GM13976 (cell line): ENCODE data around the gene SAP30BP.

ENCODE experiments used
- DNase-seq: peaks from one replicate; pipeline ENCODE4 v3.0.0; 2012; ENCODE audit warnings: low spot score
- CTCF ChIP-seq: IDR thresholded peaks from 2 replicates; pipeline ENCODE4 v1.5.1; 2012; ENCODE audit warnings: borderline replicate concordance, mild to moderate bottlenecking; ENCODE audit not compliant: insufficient read depth; ENCODE audit errors: extremely low read depth, missing control alignments, control extremely low read depth
- in situ Hi-C: fragments of 300-500 bp; cut with MboI; formaldehyde crosslinking; loops from one replicate; pipeline ENCODE4 v1.12.0; 2022; ENCODE audit warnings: low sequenced_read_pairs, mixed read lengths, inconsistent platforms; ENCODE audit not compliant: unreplicated experiment

The SAP30BP gene

DNA sequence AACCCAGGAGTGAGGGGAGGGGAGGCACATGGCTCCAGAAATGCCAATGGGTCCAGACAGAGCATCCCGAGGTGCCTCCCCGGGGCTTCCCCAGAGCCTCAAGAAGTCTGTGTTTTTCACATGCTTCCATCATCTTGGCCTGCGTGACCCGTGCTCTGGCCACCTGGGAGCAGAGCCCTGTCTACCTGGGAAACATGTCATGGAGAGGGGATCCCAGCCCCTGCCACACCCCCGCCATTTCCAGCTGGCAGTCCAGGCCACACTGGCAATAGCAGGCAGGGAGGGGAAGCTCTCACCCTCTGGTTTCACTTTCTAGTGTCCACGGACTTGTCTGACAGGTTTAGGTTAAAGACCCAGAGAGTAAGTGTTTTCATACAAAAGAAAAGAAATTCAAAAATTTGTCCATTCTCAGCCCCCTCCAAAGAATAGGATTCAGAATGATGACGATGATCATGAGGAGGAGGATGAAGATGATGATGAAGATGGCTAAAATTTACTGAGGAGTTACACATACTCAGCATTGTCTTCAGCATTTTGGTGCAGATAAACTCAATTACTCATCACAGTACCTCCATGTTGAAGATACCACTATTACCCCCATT lies 24.9 kb upstream of the SAP30BP start:
- TF ChIP-seq CTCF = no peak
- in situ Hi-C loops = no loop called here
- DNase-seq = no peak

DNA sequence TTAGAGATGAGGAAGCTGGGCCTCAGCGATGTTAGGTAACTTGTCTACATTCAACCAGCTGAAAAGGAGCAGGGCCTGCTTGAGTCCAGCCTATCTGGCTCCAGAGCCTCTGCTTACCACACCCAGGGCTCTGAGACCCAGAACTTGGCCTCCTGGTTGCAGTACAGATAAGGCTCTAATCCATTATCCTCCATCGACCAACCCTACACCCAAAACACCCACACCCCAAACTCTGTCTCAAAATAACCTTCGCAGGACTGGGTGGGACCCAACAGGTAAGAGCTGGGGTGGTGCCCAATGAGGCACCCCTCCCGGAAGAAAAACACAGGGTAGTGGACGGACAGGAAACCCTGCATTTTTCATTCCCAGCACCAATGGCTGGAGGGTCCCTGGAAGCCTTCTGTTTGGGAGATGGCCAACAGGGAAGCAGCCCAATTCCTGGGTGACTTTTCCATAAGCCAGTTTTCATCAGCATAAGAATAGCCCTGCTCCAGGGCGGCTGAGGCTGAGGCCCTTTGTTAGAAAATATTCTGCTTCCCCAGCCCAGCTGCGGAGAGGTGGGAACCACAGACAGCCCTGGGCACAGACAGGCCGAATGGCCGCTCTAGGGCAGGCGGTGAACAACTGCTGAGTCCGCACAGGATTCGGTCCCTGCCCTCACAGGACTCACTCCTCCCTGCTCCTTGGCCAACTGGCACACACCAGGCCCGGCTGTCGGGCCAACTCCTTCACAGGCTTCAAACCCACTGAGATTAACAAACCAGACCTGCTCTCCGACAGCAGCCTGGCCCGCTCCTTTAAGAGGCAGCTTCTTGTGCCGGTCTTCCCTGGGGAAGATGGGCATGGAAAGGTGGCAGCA lies 24.1 kb upstream of the SAP30BP start:
- no peak for TF ChIP-seq CTCF
- DNase-seq = no peak
- in situ Hi-C loops = no loop called here

- DNase-seq = no peak
- no peak for TF ChIP-seq CTCF
- in situ Hi-C loops = no loop called here
These were observed 23.5 kb upstream of the SAP30BP start for GRCh38 chr17:75643643-75644017.

DNA sequence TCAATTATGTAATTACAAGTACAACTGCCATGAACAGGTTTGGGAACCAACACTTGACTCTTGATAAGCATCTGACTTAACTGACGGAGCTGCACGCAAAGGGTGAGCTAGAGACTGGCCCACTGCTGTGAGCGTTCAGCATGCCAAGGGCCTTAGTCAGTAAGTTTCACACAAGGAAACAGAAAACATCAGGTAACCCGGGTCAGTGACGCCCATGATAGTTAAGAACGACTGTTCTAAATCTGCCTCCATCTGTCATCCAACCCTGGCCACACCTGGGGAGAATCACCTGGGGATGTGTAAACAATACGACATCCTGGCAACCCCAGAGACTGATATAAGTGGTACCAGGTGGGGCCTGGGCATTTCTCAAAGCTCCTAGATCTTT lies 21.6 kb upstream of the SAP30BP start:
- in situ Hi-C loops = no loop called here
- no peak for TF ChIP-seq CTCF
- no peak for DNase-seq

DNA sequence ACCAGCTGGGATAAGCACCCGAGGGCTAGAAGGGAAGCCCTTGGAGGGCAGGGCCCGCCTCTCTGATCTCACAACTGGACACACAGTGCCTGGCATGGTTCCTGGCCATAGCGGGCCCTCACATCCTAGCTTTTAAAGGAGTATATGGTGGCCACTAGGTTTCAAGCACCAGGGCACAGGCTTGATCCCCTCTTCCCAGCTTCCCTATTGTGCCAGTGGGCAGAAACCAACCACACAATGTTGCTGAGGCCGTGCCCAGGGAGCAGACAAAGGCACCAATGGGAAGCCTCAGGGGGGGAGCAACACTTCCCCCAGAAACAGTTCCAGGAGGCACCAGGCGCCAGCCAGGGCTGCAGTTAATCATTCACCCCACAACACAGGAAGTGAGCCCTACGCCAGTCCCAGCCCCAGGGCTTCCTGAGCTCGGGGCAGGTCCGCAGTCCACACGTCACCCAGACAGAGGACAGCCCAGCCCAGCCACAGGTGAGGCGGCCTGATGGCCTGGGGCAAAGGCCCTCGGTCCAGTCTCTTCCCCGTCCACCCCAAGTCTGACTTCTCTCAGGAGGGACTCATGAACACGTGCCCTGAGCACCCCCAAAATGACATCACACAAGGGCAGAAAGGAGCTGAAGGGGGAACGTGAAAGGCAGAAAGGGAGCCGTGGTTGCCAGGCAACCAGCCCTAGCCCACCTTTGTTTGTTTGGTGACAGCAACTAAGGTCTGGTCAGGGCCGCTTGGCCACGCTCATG lies 21.1 kb upstream of the SAP30BP start:
- no peak for TF ChIP-seq CTCF
- DNase-seq = peak; percentile 78
- in situ Hi-C loops = no loop called here

DNA sequence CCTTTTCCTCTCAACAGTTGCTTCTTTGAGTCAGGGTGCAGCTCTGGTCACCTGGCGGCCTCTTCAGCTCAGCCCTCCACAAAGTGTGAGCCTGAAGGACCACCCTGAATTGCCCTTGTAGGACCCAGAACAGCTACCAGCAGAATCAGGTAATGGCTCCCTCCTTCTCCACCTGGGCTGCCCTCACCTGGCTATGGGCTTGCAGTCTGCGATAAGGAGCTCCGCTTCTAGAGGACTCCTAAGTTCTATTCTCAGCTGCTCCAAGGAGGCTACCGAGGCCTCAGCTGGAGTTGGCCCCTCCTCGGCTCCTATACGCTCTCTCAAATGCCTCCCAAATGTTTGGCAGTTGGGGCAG lies 20.5 kb upstream of the SAP30BP start:
- no peak for DNase-seq
- in situ Hi-C loops = no loop called here
- no peak for TF ChIP-seq CTCF
